ENCODE measurements around the gene ANKRD30A.
"Not testable (repeated sequence)": the region's sequence is repeated elsewhere in the genome, so short reads cannot be mapped to it uniquely, and the experiment has no call there.

ANKRD30A gene

GRCh38 chr10:37206132-37206531 lies 80.7 kb downstream of the ANKRD30A start:
- Histone ChIP-seq H3K4me3 (ENCODE audit: low read length) (no peak overlapping the region), H3K9ac (ENCODE audit: low read length) (no peak overlapping the region), H3K9me3 (ENCODE audit: control insufficient read depth, low read length) (no peaks in the 10 kb centered on the region), H3K27me3 (replicated peaks; ENCODE audit: control insufficient read depth, insufficient read depth, low read length) (no peaks in the 10 kb centered on the region), H3K36me3 (ENCODE audit: control insufficient read depth, insufficient read depth, low read length, severe bottlenecking) (no peaks in the 10 kb centered on the region), H3K4me1 (ENCODE audit: control insufficient read depth, insufficient read depth, low read length) (no peaks in the 10 kb centered on the region)
- no peak for DNase-seq (ENCODE audit: low read depth)

DNA sequence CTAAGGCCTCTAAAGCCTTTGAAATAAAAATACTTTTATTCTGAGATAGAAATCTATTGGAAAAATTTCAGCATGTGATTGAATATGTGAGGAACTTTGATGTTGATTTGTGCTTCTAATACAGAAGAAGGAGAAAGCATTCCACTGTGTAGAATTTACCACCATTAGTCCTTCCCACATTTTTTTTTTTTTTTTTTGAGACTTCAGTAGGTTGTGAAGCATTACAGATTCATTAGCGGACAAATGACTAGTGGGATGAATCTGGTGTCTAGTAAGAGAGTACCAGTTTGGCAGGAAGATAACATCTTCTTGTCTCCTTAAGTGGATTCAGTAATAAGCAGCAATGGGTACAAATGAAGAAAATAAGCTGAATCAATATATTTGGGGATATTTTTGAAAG lies 95.5 kb downstream of the ANKRD30A start:
- H3K27me3 ChIP-seq (replicated peaks; ENCODE audit: control insufficient read depth, insufficient read depth, low read length), result no peaks in the 10 kb centered on the region

DNA sequence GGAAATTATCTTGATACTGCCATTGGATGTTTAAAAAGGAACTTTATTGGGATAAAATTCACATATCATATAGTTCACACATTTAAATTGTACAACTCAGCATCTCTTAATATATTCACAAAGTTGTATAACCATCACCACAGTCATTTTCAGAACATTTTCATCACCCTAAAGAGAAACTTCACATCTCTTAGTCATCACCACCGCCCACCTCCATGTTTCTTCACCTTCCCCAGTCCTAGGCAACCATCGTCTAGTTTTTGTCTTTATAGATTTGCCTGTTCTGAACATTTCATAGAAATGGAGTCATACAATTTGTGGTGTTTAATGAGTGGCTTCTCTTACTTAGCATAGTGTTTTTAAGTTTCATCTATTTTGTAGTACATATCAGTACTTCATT lies 96.6 kb downstream of the ANKRD30A start:
- Histone ChIP-seq H3K4me3 (ENCODE audit: low read length) (no peak overlapping the region), H3K4me1 (ENCODE audit: control insufficient read depth, insufficient read depth, low read length) (no peaks in the 10 kb centered on the region), H3K36me3 (ENCODE audit: control insufficient read depth, insufficient read depth, low read length, severe bottlenecking) (no peaks in the 10 kb centered on the region), H3K27me3 (replicated peaks; ENCODE audit: control insufficient read depth, insufficient read depth, low read length) (no peaks in the 10 kb centered on the region), H3K9ac (ENCODE audit: low read length) (no peak overlapping the region), H3K9me3 (ENCODE audit: control insufficient read depth, low read length) (no peaks in the 10 kb centered on the region)
- no peak for DNase-seq (ENCODE audit: low read depth)

More for the DNA sequence above, 95.5 kb downstream of the ANKRD30A start:
- Histone ChIP-seq H3K9ac (ENCODE audit: low read length) (no peak overlapping the region), H3K4me1 (ENCODE audit: control insufficient read depth, insufficient read depth, low read length) (no peaks in the 10 kb centered on the region), H3K36me3 (ENCODE audit: control insufficient read depth, insufficient read depth, low read length, severe bottlenecking) (no peaks in the 10 kb centered on the region), H3K9me3 (ENCODE audit: control insufficient read depth, low read length) (no peaks in the 10 kb centered on the region), H3K4me3 (ENCODE audit: low read length) (no peak overlapping the region)
- no peak for DNase-seq (ENCODE audit: low read depth)

DNA sequence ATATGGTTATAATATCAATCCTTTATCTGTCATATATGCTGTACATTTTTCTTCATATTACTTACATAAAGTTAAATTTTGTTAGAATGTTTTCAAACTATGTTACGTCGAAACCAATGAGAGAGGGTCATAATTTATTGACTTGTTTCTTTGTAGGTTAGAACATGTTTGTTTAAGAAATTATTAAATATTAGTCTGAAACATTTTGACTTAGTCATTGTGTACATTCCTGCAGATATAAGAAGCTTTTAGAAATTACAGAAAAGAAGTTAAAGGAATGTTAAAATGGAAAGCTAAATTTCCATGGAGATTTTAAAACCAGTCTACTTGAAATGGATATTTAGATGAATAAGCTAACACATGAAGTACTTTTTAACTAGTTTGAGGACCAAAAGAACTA lies 99.8 kb downstream of the ANKRD30A start:
- H3K36me3 ChIP-seq (ENCODE audit: control insufficient read depth, insufficient read depth, low read length, severe bottlenecking), result no peaks in the 10 kb centered on the region
- H3K4me1 ChIP-seq (ENCODE audit: control insufficient read depth, insufficient read depth, low read length), result no peaks in the 10 kb centered on the region
- H3K9me3 ChIP-seq (ENCODE audit: control insufficient read depth, low read length), result no peaks in the 10 kb centered on the region
- no peaks in the 10 kb centered on the region for H3K27me3 ChIP-seq (replicated peaks; ENCODE audit: control insufficient read depth, insufficient read depth, low read length)
- no peak overlapping the region for H3K4me3 ChIP-seq (ENCODE audit: low read length)
- H3K9ac ChIP-seq (ENCODE audit: low read length), result no peak overlapping the region
- no peak for DNase-seq (ENCODE audit: low read depth)

DNA sequence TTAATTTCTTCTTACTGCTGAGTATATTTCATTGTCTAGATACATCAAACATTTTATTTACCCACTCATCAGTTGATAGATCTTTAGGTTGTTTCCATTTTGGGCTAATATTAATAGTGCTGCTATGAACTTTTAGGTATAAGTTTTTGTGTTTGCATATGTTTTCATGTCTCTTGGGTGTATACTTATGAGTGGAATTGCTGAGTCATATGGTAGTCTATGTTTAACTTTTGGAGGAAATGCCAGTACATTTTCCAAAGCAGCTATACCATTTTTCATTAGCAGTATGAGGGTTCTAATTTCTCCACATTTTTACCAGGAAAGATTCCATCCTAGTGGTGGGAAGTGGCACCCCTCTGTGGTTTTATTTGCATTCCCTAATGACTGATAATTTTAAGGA lies 101.1 kb downstream of the ANKRD30A start:
- Histone ChIP-seq H3K27me3 (replicated peaks; ENCODE audit: control insufficient read depth, insufficient read depth, low read length) (no peaks in the 10 kb centered on the region), H3K36me3 (ENCODE audit: control insufficient read depth, insufficient read depth, low read length, severe bottlenecking) (no peaks in the 10 kb centered on the region), H3K9me3 (ENCODE audit: control insufficient read depth, low read length) (no peaks in the 10 kb centered on the region), H3K4me1 (ENCODE audit: control insufficient read depth, insufficient read depth, low read length) (no peaks in the 10 kb centered on the region), H3K9ac (ENCODE audit: low read length) (no peak overlapping the region), H3K4me3 (ENCODE audit: low read length) (no peak overlapping the region)
- DNase-seq (ENCODE audit: low read depth), result no peak

- Histone ChIP-seq H3K9ac (ENCODE audit: low read length) (no peak overlapping the region), H3K36me3 (ENCODE audit: control insufficient read depth, insufficient read depth, low read length, severe bottlenecking) (no peaks in the 10 kb centered on the region), H3K27me3 (replicated peaks; ENCODE audit: control insufficient read depth, insufficient read depth, low read length) (no peaks in the 10 kb centered on the region), H3K4me3 (ENCODE audit: low read length) (no peak overlapping the region), H3K4me1 (ENCODE audit: control insufficient read depth, insufficient read depth, low read length) (no peaks in the 10 kb centered on the region), H3K9me3 (ENCODE audit: control insufficient read depth, low read length) (no peaks in the 10 kb centered on the region)
- DNase-seq (ENCODE audit: low read depth), result no peak
Observed at GRCh38 chr10:37234692-37235091, 109.3 kb downstream of the ANKRD30A start.

GRCh38 chr10:37236093-37236492 lies 110.7 kb downstream of the ANKRD30A start:
- no peaks in the 10 kb centered on the region for H3K36me3 ChIP-seq (ENCODE audit: control insufficient read depth, insufficient read depth, low read length, severe bottlenecking)

GRCh38 chr10:37240223-37240622 lies 114.8 kb downstream of the ANKRD30A start:
- Histone ChIP-seq H3K4me1 (ENCODE audit: control insufficient read depth, insufficient read depth, low read length) (no peaks in the 10 kb centered on the region), H3K27me3 (replicated peaks; ENCODE audit: control insufficient read depth, insufficient read depth, low read length) (no peaks in the 10 kb centered on the region), H3K36me3 (ENCODE audit: control insufficient read depth, insufficient read depth, low read length, severe bottlenecking) (no peaks in the 10 kb centered on the region), H3K9ac (ENCODE audit: low read length) (no peak overlapping the region), H3K9me3 (ENCODE audit: control insufficient read depth, low read length) (no peaks in the 10 kb centered on the region), H3K4me3 (ENCODE audit: low read length) (no peak overlapping the region)
- DNase-seq (ENCODE audit: low read depth), result no peak

More at GRCh38 chr10:37236093-37236492, 110.7 kb downstream of the ANKRD30A start:
- no peaks in the 10 kb centered on the region for H3K4me1 ChIP-seq (ENCODE audit: control insufficient read depth, insufficient read depth, low read length)
- H3K27me3 ChIP-seq (replicated peaks; ENCODE audit: control insufficient read depth, insufficient read depth, low read length), result no peaks in the 10 kb centered on the region
- H3K9me3 ChIP-seq (ENCODE audit: control insufficient read depth, low read length), result no peaks in the 10 kb centered on the region
- no peak overlapping the region for H3K9ac ChIP-seq (ENCODE audit: low read length)
- DNase-seq (ENCODE audit: low read depth), result no peak
- H3K4me3 ChIP-seq (ENCODE audit: low read length), result no peak overlapping the region

DNA sequence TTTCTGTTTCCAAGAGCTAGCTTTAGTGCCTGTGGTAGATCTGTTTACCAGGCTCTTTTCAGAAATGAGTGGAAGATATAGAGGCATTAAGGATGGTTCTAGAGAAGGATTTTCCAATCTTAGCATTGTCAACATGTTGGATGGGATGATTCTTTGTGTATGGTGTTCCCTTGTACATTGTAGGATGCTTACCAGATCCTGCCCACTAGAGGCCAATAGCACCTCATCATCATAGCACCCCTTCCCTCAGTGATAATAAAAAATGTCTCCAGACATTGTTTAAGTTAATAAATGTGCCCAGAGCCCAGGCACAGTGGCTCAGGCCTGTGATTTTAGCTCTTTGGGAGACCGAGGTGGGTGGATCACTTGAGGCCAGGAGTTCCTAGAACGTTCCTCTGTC lies 121.2 kb downstream of the ANKRD30A start:
- H3K27me3 ChIP-seq (replicated peaks; ENCODE audit: control insufficient read depth, insufficient read depth, low read length), result no peaks in the 10 kb centered on the region
- H3K4me1 ChIP-seq (ENCODE audit: control insufficient read depth, insufficient read depth, low read length), result no peaks in the 10 kb centered on the region
- no peaks in the 10 kb centered on the region for H3K9me3 ChIP-seq (ENCODE audit: control insufficient read depth, low read length)
- H3K36me3 ChIP-seq (ENCODE audit: control insufficient read depth, insufficient read depth, low read length, severe bottlenecking), result no peaks in the 10 kb centered on the region
- DNase-seq (ENCODE audit: low read depth), result no peak
- H3K9ac ChIP-seq (ENCODE audit: low read length), result no peak overlapping the region
- H3K4me3 ChIP-seq (ENCODE audit: low read length), result no peak overlapping the region

DNA sequence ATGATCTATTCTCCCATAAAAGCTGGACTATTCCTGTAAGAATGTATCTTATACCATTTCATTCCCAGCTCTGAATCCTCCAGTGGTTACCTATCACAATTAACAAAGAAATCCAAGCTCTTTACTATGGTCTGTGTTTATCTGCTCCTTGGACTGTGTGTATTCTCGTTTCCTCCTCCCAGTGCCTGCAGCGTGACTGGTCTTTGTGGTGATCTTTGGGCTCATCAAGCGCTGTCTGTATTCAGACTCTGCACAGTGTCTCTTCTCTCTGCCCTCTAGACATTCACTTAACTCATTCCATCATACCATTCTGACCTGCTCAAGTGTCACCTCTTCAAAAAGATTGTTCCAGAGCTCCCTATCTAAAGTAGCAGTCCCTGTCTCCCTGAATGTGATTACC lies 130.4 kb downstream of the ANKRD30A start:
- H3K27me3 ChIP-seq (replicated peaks; ENCODE audit: control insufficient read depth, insufficient read depth, low read length); H3K4me3 ChIP-seq (ENCODE audit: low read length); H3K9ac ChIP-seq (ENCODE audit: low read length); H3K9me3 ChIP-seq (ENCODE audit: control insufficient read depth, low read length); H3K36me3 ChIP-seq (ENCODE audit: control insufficient read depth, insufficient read depth, low read length, severe bottlenecking); DNase-seq (ENCODE audit: low read depth); H3K4me1 ChIP-seq (ENCODE audit: control insufficient read depth, insufficient read depth, low read length): not testable (repeated sequence)

DNA sequence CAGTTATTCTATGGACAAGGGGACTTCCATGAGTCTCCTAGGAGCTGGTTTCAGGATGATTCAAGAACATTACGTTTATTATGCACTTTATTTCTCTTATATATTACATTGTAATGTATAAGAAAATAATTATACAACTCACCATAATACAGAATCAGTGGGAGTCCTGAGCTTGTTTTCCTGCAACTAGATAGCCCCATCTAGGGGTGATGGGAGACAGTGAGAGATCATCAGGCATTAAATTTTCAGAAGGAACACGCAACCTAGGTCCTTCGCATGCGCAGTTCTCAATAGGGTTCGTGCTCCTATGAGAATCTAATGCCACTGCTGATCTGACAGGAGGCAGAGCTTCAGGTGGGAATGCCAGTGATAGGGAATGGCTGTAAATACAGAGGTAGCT lies 137.9 kb downstream of the ANKRD30A start:
- H3K27me3 ChIP-seq (replicated peaks; ENCODE audit: control insufficient read depth, insufficient read depth, low read length), result no peaks in the 10 kb centered on the region
- H3K9ac ChIP-seq (ENCODE audit: low read length), result no peak overlapping the region
- no peaks in the 10 kb centered on the region for H3K4me1 ChIP-seq (ENCODE audit: control insufficient read depth, insufficient read depth, low read length)
- no peak for DNase-seq (ENCODE audit: low read depth)
- H3K4me3 ChIP-seq (ENCODE audit: low read length), result no peak overlapping the region
- H3K36me3 ChIP-seq (ENCODE audit: control insufficient read depth, insufficient read depth, low read length, severe bottlenecking), result no peaks in the 10 kb centered on the region
- no peaks in the 10 kb centered on the region for H3K9me3 ChIP-seq (ENCODE audit: control insufficient read depth, low read length)

GRCh38 chr10:37268266-37268665 lies 142.9 kb downstream of the ANKRD30A start:
- Histone ChIP-seq H3K4me3 (ENCODE audit: low read length) (no peak overlapping the region), H3K36me3 (ENCODE audit: control insufficient read depth, insufficient read depth, low read length, severe bottlenecking) (no peaks in the 10 kb centered on the region), H3K9ac (ENCODE audit: low read length) (no peak overlapping the region), H3K27me3 (replicated peaks; ENCODE audit: control insufficient read depth, insufficient read depth, low read length) (no peaks in the 10 kb centered on the region), H3K9me3 (ENCODE audit: control insufficient read depth, low read length) (no peaks in the 10 kb centered on the region), H3K4me1 (ENCODE audit: control insufficient read depth, insufficient read depth, low read length) (no peaks in the 10 kb centered on the region)
- DNase-seq (ENCODE audit: low read depth), result no peak

All from adipocyte (in vitro differentiated cells).